Stimulated activated CD8-positive, alpha-beta memory T cell treated with anti-CD3 and anti-CD28 coated beads, Interleukin-4, amount 100 ng/mL, for 4 hours (primary cell): ENCODE measurements around the gene CD93.

Source experiments
- DNase-seq, 2 donors: peaks; one replicate each; pipeline ENCODE4 v3.0.0-alpha.2; 2020; ENCODE audit warnings: low read depth in 2 of 2, low spot score in 1 of 2

CD93 gene

GRCh38 chr20:23037017-23037481 is 49.1 kb downstream of the CD93 start:
- no peak for DNase-seq

GRCh38 chr20:23036371-23036770 is 49.8 kb downstream of the CD93 start:
- DNase-seq = no peak

DNA sequence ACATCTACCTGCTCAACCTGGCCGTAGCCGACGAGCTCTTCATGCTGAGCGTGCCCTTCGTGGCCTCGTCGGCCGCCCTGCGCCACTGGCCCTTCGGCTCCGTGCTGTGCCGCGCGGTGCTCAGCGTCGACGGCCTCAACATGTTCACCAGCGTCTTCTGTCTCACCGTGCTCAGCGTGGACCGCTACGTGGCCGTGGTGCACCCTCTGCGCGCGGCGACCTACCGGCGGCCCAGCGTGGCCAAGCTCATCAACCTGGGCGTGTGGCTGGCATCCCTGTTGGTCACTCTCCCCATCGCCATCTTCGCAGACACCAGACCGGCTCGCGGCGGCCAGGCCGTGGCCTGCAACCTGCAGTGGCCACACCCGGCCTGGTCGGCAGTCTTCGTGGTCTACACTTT is 50.4 kb downstream of the CD93 start:
- DNase-seq = no peak

DNA sequence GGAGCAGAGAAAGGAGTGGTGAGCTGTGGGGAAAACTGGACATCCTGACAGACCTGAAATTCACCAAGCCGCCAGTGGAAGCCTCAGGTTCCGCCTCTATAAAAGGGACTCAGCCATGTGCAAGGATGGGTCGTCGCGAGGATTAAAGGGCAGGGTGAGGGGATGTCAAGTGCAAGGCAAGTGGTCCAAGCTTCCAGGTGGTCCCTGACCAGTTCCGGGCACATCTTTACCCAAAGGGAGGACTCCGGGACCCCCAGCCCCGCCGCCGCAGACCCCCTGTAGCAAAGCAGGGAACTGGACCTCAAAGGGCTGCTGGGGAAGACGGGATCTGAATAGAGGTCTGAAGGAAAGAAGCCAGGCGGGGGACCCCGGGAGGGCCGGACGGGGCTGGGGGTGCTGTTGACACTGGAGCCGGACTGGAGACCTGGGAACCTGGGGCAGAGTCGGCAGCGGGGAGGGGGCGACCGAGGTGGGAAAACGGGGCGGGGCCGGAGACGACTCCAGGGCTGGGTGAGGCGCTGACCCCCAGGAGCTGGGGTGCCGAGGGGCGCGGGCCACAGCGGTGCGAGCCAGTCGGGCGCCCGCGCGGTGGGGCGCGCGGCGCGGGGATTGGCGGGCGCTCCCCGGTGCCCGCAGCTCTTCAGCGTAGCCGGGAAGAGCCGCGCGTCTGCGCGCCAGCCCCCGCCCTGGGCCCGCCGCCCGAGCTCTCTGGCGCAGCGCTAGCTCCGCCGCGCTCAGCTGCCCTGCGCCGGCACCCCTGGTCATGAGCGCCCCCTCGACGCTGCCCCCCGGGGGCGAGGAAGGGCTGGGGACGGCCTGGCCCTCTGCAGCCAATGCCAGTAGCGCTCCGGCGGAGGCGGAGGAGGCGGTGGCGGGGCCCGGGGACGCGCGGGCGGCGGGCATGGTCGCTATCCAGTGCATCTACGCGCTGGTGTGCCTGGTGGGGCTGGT is 51.1 kb downstream of the CD93 start, which contains the start of gene SSTR4:
Gene SSTR4, plus strand, starts transcription at position 592 of the 951 bp plus-strand sequence. Its CDS starts 172 bp downstream, at position 764.
- no peak for DNase-seq

- DNase-seq = no peak
These were observed 52.2 kb downstream of the CD93 start for GRCh38 chr20:23033918-23034317.

DNA sequence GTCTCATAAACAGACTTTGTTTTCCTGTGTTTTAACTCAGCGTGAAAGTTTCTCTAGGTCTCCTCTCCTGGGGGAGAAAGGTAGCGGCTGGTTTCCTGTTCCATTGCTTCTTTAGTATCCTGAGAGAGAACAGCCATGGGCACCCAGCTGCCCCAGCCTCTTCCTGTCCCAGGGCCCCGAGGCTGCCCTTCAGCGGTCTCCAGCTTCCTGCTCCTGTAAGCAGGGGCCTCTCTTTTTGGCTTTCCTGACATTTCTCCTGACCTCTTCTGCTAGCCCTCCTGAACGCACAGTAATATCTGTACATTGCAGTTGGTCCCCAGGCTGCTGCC is 53.4 kb downstream of the CD93 start:
- DNase-seq = no peak

DNA sequence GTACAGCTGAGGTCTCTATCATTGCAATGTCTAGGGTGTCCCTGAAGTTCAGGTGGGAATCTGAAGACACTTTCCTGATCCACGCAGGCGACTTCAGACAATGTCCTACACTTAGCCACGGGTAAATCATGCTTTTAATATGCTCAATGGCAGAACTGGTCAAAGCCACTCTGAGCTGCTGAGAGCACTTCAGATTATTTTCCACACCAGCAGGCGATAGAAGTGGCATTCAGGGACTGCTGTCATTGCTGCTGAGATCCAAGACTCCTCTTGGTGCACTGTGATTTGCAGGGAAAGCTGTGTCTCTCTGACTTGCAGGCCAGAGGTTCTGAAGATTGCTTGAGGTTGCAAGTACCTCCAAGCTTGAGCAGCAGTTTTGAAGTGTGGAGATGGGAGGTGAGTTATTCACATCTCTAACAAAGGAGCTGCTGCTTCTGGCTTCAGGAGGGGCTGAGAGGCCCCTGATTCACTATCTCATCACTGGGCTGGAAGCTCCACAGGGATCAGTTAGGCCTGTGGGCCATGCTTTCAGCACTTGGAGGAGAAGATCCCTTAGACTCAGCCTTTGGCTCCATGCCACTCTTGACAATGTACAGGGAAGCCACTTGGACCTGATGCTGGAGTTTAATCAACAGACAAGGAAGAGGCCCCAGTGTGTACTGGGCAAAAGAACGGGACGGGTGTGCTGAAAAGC is 53.9 kb downstream of the CD93 start:
- DNase-seq = no peak

DNA sequence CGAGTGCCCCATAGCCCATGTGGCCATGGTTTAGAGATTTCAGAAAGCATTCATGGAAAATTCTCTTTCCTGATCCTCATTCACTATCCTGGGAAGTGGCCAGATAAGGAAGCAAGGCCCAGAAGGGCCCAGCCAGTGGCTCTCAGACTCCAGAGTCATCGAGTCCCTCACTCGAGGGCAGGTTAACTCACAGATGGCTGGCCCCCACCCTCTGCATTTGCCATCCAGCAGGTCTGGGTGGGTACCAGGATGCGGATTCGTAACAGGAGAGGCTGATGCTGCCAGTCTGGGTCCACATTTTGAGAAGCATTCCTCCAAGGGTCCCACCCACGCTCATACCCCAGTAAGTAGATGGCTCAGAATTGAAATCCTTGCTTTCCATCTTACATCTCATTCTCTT is 54.8 kb downstream of the CD93 start:
- no peak for DNase-seq
